Thyroid gland (tissue), 4 donors: Measurements from ENCODE around the gene ASIC3.

Experiments
- CTCF ChIP-seq, 6 experiments: fragments of 200-600 bp in 3 of 6; fragments of 450-650 bp in 3 of 6; sonication (generic) in 3 of 6; IDR thresholded peaks; one replicate each; pipeline ENCODE4 v1.5.1; 2016 to 2019; ENCODE audit warnings: antibody characterized with exemption in 6 of 6, mild to moderate bottlenecking in 2 of 6, inconsistent platforms in 1 of 6, moderate library complexity in 1 of 6
- POLR2A ChIP-seq, 2 donors: fragments of 450-650 bp; IDR thresholded peaks; one replicate each; pipeline ENCODE4 v1.6.1; 2017; ENCODE audit warnings: antibody characterized with exemption in 2 of 2, mild to moderate bottlenecking in 2 of 2, moderate library complexity in 1 of 2

GRCh38 chr7:151071032-151071866, 22.9 kb downstream of the ASIC3 start:
- TF ChIP-seq CTCF (IDR thresholded peaks at IDR 0.05) (no peak), POLR2A (IDR thresholded peaks at IDR 0.05) (no peak)
